Measurements from ENCODE around the gene KCP.

KCP gene

GRCh38 chr7:128869944-128870285 is 40.6 kb downstream of the KCP start:
- no peak for DNase-seq

- peak; percentile 12 for DNase-seq
These were observed 41.2 kb downstream of the KCP start for GRCh38 chr7:128869138-128869943.

GRCh38 chr7:128868624-128869137 is 41.8 kb downstream of the KCP start:
- no peak for DNase-seq

GRCh38 chr7:128867842-128868623 is 42.5 kb downstream of the KCP start:
- no peak for DNase-seq

GRCh38 chr7:128867241-128867640 is 43.3 kb downstream of the KCP start:
- no peak for DNase-seq

GRCh38 chr7:128865996-128866877 is 44.3 kb downstream of the KCP start:
- DNase-seq, result no peak

GRCh38 chr7:128865303-128865702 is 45.2 kb downstream of the KCP start:
- DNase-seq, result no peak

GRCh38 chr7:128863433-128863989 is 47.0 kb downstream of the KCP start:
- peak; percentile 35 for DNase-seq

GRCh38 chr7:128862571-128863432 is 47.7 kb downstream of the KCP start, which contains the start of gene ATP6V1F:
Gene ATP6V1F, plus strand, starts transcription at chr7:128862856. Its CDS starts 49 bp downstream, at chr7:128862905.
- DNase-seq, result peak; percentile 97

- no peak for DNase-seq
These were observed 48.4 kb downstream of the KCP start for GRCh38 chr7:128861957-128862570.

- no peak for DNase-seq
These were observed 50.1 kb downstream of the KCP start for GRCh38 chr7:128860158-128861073.

GRCh38 chr7:128859232-128860157 is 51.0 kb downstream of the KCP start:
- DNase-seq, result no peak

- DNase-seq, result no peak
These were observed 51.9 kb downstream of the KCP start for GRCh38 chr7:128858380-128859231.

- no peak for DNase-seq
These were observed 54.3 kb downstream of the KCP start for GRCh38 chr7:128856001-128856718.

GRCh38 chr7:128855559-128855958 is 55.0 kb downstream of the KCP start:
- DNase-seq, result no peak

- no peak for DNase-seq
These were observed 56.1 kb downstream of the KCP start for GRCh38 chr7:128854396-128854795.

- DNase-seq, result no peak
These were observed 56.7 kb downstream of the KCP start for GRCh38 chr7:128853799-128854198.
